CD4-positive, alpha-beta T cell (primary cell): ENCODE measurements around the gene BYSL. TPM values are rescaled to one million over a fixed set of nuclear protein-coding genes. Genes with fewer than 3 reads are reported as not detected.

Source experiments
- ATAC-seq: fragments of 200-7000 bp; cut with Tn5 transposase; one replicate; pipeline ENCODE4 v1.10.0; 2022; ENCODE audit warnings: mild to moderate bottlenecking; ENCODE audit not compliant: poor library complexity
- CTCF ChIA-PET: fragments of 350-600 bp; sonication (Branson Sonifier 250); formaldehyde crosslinking; loops from one replicate; lab custom pipeline; 2021; ENCODE audit warnings: antibody characterized with exemption, inconsistent platforms; lab: Charles Lee
- POLR2A ChIA-PET: fragments of 350-600 bp; sonication (Branson Sonifier 250); formaldehyde crosslinking; loops from one replicate; lab custom pipeline; 2021; ENCODE audit warnings: antibody characterized with exemption, inconsistent platforms; lab: Charles Lee
- DNase-seq, 14 experiments: peaks; one replicate each; pipeline ENCODE4 v3.0.0-alpha.2; 2013 to 2020; ENCODE audit warnings: mixed read lengths in 2 of 14
- H3K27ac ChIP-seq, 2 donors: one replicate each; pipeline versions ENCODE4 v1.5.1 to v1.7.0; 2013; ENCODE audit warnings: low read length in 2 of 2, low read depth in 1 of 2, mild to moderate bottlenecking in 1 of 2
- H3K27me3 ChIP-seq, 2 experiments: 1 replicate in 1 of 2; 2 replicates in 1 of 2; pipeline versions ENCODE4 v1.6.1 to v1.7.0; 2013; ENCODE audit warnings: low read length in 2 of 2, control low read depth in 1 of 2, mild to moderate bottlenecking in 1 of 2, moderate library complexity in 1 of 2; ENCODE audit not compliant: insufficient read depth in 2 of 2, control insufficient read depth in 1 of 2
- H3K36me3 ChIP-seq: one replicate; pipeline ENCODE4 v1.6.1; 2013; ENCODE audit warnings: low read length, control low read depth; ENCODE audit not compliant: insufficient read depth
- H3K4me1 ChIP-seq: one replicate; pipeline ENCODE4 v1.6.1; 2013; ENCODE audit warnings: low read length, control low read depth; ENCODE audit not compliant: insufficient read depth
- H3K4me3 ChIP-seq: one replicate; pipeline ENCODE4 v1.5.1; 2013; ENCODE audit warnings: mild to moderate bottlenecking, low read length, moderate library complexity
- H3K9me3 ChIP-seq, 2 experiments: 1 replicate in 1 of 2; 2 replicates in 1 of 2; pipeline versions ENCODE4 v1.6.1 to v1.7.0; 2013; ENCODE audit warnings: low read length in 2 of 2, mild to moderate bottlenecking in 2 of 2, control low read depth in 1 of 2, moderate library complexity in 1 of 2; ENCODE audit not compliant: control insufficient read depth in 1 of 2, insufficient read depth in 1 of 2
- H3K27ac Mint-ChIP-seq: one replicate; pipeline ENCODE4 v1.8.0; 2020; ENCODE audit warnings: mixed read lengths
- H3K27me3 Mint-ChIP-seq: one replicate; pipeline ENCODE4 v1.8.0; 2021; ENCODE audit warnings: mixed read lengths
- H3K36me3 Mint-ChIP-seq: one replicate; pipeline ENCODE4 v1.8.0; 2021; ENCODE audit warnings: low read depth, mixed read lengths
- H3K4me1 Mint-ChIP-seq: one replicate; pipeline ENCODE4 v1.8.0; 2021; ENCODE audit warnings: low read depth, mixed read lengths
- H3K4me3 Mint-ChIP-seq: one replicate; pipeline ENCODE4 v1.8.0; 2020; ENCODE audit warnings: mild to moderate bottlenecking, mixed read lengths
- H3K9me3 Mint-ChIP-seq: one replicate; pipeline ENCODE4 v1.8.0; 2020; ENCODE audit warnings: mixed read lengths
- intact Hi-C, 2 experiments: fragments of 100-400 bp; cut with DNase I in 1 of 2; cut with micrococcal nuclease in 1 of 2; formaldehyde crosslinking; loops; one replicate each; pipeline versions ENCODE4 v1.15.1 to v1.9.0; 2023 to 2025; cut with DNase I, micrococcal nuclease
- total RNA-seq, 174 experiments: library from RNA in 2 of 174; stranded (reverse) in 2 of 174; gene quantifications; one replicate each; pipeline ENCODE4 v1.2.3 and lab custom pipeline; 2021 to 2026
- TF ChIP-seq, protein P1 (sequence below): fragments of 200-600 bp; IDR thresholded peaks from one replicate; pipeline ENCODE4 v1.8.0; 2022; ENCODE audit warnings: antibody characterized with exemption, mild to moderate bottlenecking

The BYSL gene
- total RNA-seq, 2 experiments from 2014 or later: 1.2 to 1.6 TPM

GRCh38 chr6:41896281-41896680 is 25.0 kb upstream of the BYSL start:
- Mint-ChIP-seq H3K27me3 (no peaks in the 10 kb centered on the region), H3K4me3 (peak overlapping the region; percentile 69), H3K4me1 (peaks cover 12% of the 10 kb centered on the region), H3K9me3 (no peaks in the 10 kb centered on the region), H3K27ac (no peak overlapping the region), H3K36me3 (no peaks in the 10 kb centered on the region)
- no peaks in the 10 kb centered on the region for H3K9me3 ChIP-seq
- peaks cover 21% of the 10 kb centered on the region for H3K4me1 ChIP-seq
- peak overlapping the region in 1 of 2 donors; percentile 80 for H3K27ac ChIP-seq
- no peaks in the 10 kb centered on the region for H3K27me3 ChIP-seq
- CTCF ChIA-PET: interaction anchor here (0.7 to 2.7 kb wide), 5 partner anchors 25 to 109 kb away, joined by 3 to 24 read pairs (median 3); partner anchors contain the start of genes BYSL, MED20 and TOMM6
- TF ChIP-seq, protein P1, sequence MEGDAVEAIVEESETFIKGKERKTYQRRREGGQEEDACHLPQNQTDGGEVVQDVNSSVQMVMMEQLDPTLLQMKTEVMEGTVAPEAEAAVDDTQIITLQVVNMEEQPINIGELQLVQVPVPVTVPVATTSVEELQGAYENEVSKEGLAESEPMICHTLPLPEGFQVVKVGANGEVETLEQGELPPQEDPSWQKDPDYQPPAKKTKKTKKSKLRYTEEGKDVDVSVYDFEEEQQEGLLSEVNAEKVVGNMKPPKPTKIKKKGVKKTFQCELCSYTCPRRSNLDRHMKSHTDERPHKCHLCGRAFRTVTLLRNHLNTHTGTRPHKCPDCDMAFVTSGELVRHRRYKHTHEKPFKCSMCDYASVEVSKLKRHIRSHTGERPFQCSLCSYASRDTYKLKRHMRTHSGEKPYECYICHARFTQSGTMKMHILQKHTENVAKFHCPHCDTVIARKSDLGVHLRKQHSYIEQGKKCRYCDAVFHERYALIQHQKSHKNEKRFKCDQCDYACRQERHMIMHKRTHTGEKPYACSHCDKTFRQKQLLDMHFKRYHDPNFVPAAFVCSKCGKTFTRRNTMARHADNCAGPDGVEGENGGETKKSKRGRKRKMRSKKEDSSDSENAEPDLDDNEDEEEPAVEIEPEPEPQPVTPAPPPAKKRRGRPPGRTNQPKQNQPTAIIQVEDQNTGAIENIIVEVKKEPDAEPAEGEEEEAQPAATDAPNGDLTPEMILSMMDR: no peak
- peak overlapping the region; percentile 84 for H3K4me3 ChIP-seq
- no peak for DNase-seq
- intact Hi-C loops: loop anchor here (5.0 to 10.0 kb wide), 2 partner anchors 41 to 1159 kb away; partner anchors contain the start of genes CUL7 (in 1 of the 2), KLC4 (in 1 of the 2) and MRPL2 (in 1 of the 2)
- no peak for ATAC-seq
- no peaks in the 10 kb centered on the region for H3K36me3 ChIP-seq
- POLR2A ChIA-PET: interaction anchor here (0.9 to 2.2 kb wide), 7 partner anchors 25 to 163 kb away, joined by 3 to 12 read pairs (median 5); partner anchors contain the start of genes BYSL, MED20 and TOMM6

DNA sequence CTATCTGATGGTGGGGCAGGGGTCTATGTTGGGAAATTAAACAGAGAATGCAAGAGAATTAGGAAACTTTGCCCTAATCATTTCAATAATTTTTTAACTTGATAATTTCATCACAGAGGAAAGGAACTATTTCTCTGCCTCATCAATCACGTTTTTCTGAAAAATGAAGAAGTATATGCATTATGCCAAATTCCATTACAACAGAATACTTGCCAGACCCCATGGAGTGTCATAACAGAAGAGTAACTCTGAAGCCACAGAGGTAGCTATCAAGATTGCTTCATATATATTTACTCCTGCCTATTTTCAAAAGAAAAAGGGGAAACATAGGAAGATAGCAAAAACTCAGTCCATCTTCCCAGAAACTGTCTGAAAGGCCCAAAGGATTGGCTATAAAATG is 20.4 kb upstream of the BYSL start:
- peaks cover 18% of the 10 kb centered on the region for H3K4me1 Mint-ChIP-seq
- Histone ChIP-seq H3K27ac (no peak overlapping the region), H3K27me3 (no peaks in the 10 kb centered on the region), H3K36me3 (peaks cover 2% of the 10 kb centered on the region), H3K4me1 (peaks cover 14% of the 10 kb centered on the region), H3K9me3 (no peaks in the 10 kb centered on the region), H3K4me3 (no peak overlapping the region)
- H3K27ac Mint-ChIP-seq: no peak overlapping the region
- no peak for ATAC-seq
- H3K4me3 Mint-ChIP-seq: no peak overlapping the region
- H3K27me3 Mint-ChIP-seq: no peaks in the 10 kb centered on the region
- no peaks in the 10 kb centered on the region for H3K9me3 Mint-ChIP-seq
- TF ChIP-seq, protein P1: no peak
- ChIA-PET CTCF (interaction anchor here (1.3 kb wide), 1 partner anchor 143 kb away, joined by 5 read pairs; no protein-coding TSS in a partner anchor), POLR2A (interaction anchor here (0.7 kb wide), 1 partner anchor 66 kb away, joined by 3 read pairs; no protein-coding TSS in a partner anchor)
- DNase-seq: no peak
- intact Hi-C loops: loop anchor here in 1 of 2 experiments (5.0 kb wide), 1 partner anchor 201 kb away; no protein-coding TSS in a partner anchor
- H3K36me3 Mint-ChIP-seq: peaks cover 8% of the 10 kb centered on the region

DNA sequence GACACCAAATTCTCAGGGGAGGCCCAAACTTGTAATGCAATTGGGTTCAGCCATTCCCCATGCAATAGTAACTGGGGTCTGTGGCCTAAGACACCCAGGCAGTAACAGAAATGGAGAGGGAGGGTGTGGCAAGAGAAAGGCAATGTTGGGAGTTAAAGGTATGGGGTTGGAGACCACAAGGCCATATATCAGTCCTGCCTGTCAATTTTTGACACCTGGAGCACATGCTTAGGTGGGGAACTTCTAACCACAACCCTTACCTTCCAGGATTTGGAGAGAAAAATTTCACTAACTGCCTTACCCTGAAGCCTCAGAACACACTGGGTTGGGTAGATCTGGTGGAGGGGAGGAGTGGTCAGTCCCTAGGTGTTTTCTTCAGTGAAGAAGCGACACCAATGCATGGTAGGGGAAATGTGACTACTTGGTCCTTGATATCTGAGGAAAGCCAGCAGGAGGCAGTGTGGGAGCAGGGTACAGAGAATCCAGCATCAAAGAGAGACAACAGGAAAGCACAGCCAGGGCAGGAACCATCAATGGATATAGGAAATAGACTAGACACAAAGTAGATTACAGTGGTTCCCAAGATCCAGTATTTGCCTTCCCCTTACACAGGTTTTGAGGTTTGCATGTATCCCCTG is 19.3 kb upstream of the BYSL start:
- TF ChIP-seq, protein P1: peak; percentile 64
- H3K27ac Mint-ChIP-seq: no peak overlapping the region
- no peaks in the 10 kb centered on the region for H3K27me3 Mint-ChIP-seq
- Histone ChIP-seq H3K4me3 (no peak overlapping the region), H3K27ac (no peak overlapping the region), H3K9me3 (no peaks in the 10 kb centered on the region), H3K27me3 (no peaks in the 10 kb centered on the region), H3K36me3 (peaks cover 12% of the 10 kb centered on the region), H3K4me1 (peaks cover 8% of the 10 kb centered on the region)
- CTCF ChIA-PET: interaction anchor here (0.8 to 1.9 kb wide), 5 partner anchors 19 to 142 kb away, joined by 3 to 6 read pairs (median 4); partner anchors contain the start of genes BYSL and MED20
- H3K36me3 Mint-ChIP-seq: peaks cover 17% of the 10 kb centered on the region
- intact Hi-C loops: loop anchor here (1.0 to 5.0 kb wide), 3 partner anchors 142 to 264 kb away; no protein-coding TSS in a partner anchor
- H3K9me3 Mint-ChIP-seq: no peaks in the 10 kb centered on the region
- POLR2A ChIA-PET: no interaction called here
- H3K4me3 Mint-ChIP-seq: no peak overlapping the region
- H3K4me1 Mint-ChIP-seq: peaks cover 12% of the 10 kb centered on the region
- DNase-seq: peak; percentile 32 to 81 (median 44)
- peak; percentile 74 for ATAC-seq
